ES-I3 (cell line): ENCODE measurements around the gene GSPT1.
"Not testable (repeated sequence)": the region's sequence is repeated elsewhere in the genome, so short reads cannot be mapped to it uniquely, and the experiment has no call there.

Source experiments
- H3K36me3 ChIP-seq: 2 replicates; pipeline ENCODE4 v1.6.1; 2013; ENCODE audit warnings: mild to moderate bottlenecking, low read length, control low read depth, moderate library complexity; ENCODE audit not compliant: insufficient read depth
- H3K4me1 ChIP-seq: 2 replicates; pipeline ENCODE4 v1.6.1; 2013; ENCODE audit warnings: mild to moderate bottlenecking, control low read depth, low read length; ENCODE audit not compliant: insufficient read depth
- H3K9ac ChIP-seq: 2 replicates; pipeline ENCODE4 v1.6.1; 2013; ENCODE audit warnings: low read depth, mild to moderate bottlenecking, low read length, moderate library complexity
- H3K9me3 ChIP-seq: 2 replicates; pipeline ENCODE4 v1.6.1; 2013; ENCODE audit warnings: mild to moderate bottlenecking, low read length, moderate library complexity; ENCODE audit not compliant: control insufficient read depth, insufficient read depth

GSPT1 gene

DNA sequence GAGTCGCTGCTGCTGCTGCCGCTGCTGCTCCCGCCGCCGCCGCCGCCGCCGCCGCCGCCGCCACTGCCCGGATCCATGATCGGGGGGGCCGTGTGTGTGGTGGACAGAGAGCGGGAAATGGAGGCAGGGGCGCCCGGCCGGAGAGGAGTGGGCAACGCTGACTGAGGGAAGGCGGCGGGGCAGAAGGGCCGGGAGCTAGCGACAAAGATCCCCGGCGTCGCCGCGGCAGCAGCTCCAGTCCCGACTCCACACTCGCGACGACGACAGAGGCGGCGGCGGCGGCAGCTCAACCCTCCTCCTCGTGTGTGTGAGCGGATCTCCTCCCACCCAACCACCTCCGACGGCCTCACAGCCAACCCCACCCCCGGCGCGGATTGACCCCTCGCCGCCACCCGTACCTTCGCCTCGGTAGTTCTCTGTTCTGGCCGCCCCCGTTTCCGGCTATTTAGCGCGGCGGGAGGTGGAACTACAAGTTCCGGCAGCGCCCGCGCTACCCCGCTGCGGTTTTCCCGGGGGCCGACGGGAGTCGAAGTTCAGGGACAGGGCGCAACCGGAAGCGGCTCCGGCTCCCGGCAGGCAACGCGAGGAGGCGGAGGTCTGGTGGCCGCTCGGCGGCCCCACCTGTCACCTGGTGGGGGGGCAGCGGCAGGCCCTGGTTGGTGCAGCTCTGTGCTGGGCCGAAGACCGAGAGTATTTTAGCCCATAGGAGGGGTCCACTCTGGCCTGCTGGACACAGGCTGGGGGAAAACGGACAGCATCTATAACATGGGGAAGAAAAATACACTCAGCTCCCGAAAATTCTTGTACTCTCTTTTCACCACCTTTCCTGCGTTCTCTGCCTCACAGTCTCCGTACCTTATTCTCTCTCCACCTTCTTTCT is at the start of gene GSPT1:
GSPT1 (minus strand) TSS at position 313 of the 880 bp plus-strand sequence; CDS start at position 77, 236 bp downstream.
- Histone ChIP-seq H3K36me3 (no peaks in the 10 kb centered on the region; the same call in 1 of the 2 replicates), H3K4me1 (peaks cover 11% of the 10 kb centered on the region), H3K9ac (peak within 1 kb of the TSS; percentile 78), H3K9me3 (no peaks in the 10 kb centered on the region)

GRCh38 chr16:11964761-11965551 is 49.2 kb upstream of the GSPT1 start, which contains the start of gene TNFRSF17:
Gene TNFRSF17 (plus strand): TSS chr16:11965210. CDS start chr16:11965325, 115 bp downstream.
- H3K9ac ChIP-seq, result no peak within 1 kb of the TSS
- H3K36me3 ChIP-seq, result no peaks in the 10 kb centered on the region
- no peaks in the 10 kb centered on the region for H3K4me1 ChIP-seq
- no peaks in the 10 kb centered on the region for H3K9me3 ChIP-seq

DNA sequence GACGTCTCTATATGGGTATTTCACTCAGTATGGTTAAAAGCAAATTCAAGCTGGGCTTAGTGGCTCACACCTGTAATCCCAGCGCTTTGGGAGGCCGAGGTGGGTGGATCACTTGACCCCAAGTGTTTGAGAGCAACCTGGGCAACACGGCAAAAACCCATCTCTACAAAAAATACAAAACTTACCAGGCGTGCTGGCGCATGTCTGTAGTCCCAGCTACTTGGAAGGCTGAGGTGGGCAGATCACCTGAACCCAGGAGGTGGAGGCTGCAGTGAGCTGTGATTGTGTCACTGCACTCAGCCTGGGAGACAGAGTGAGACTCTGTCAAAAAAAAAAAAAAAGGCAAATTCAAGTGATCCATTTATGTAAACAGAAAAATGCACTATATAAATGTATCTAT is 48.0 kb upstream of the GSPT1 start:
- no peaks in the 10 kb centered on the region for H3K9me3 ChIP-seq
- H3K36me3 ChIP-seq, result no peaks in the 10 kb centered on the region
- no peaks in the 10 kb centered on the region for H3K4me1 ChIP-seq
- no peak overlapping the region for H3K9ac ChIP-seq

DNA sequence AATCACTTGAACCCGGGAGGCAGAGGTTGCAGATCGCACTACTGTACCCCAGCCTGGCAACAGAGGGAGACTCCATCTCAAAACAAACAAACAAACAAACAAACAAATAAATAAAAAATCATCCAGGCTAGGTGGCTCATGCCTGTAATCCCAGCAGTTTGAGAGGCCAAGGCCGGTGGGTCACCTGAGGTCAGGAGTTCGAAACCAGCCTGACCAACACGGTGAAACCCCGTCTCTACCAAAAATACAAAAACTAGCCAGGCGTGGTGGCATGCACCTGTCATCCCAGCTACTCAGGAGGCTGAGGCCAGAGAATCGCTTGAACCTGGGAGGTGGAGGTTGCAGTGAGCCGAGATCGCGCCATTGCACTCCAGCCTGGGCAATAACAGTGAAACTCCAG is 47.2 kb upstream of the GSPT1 start:
- not testable (repeated sequence) for H3K9ac ChIP-seq, H3K9me3 ChIP-seq, H3K4me1 ChIP-seq, H3K36me3 ChIP-seq

GRCh38 chr16:11962457-11962856 is 46.7 kb upstream of the GSPT1 start:
- H3K36me3 ChIP-seq, H3K4me1 ChIP-seq, H3K9me3 ChIP-seq, H3K9ac ChIP-seq: not testable (repeated sequence)

DNA sequence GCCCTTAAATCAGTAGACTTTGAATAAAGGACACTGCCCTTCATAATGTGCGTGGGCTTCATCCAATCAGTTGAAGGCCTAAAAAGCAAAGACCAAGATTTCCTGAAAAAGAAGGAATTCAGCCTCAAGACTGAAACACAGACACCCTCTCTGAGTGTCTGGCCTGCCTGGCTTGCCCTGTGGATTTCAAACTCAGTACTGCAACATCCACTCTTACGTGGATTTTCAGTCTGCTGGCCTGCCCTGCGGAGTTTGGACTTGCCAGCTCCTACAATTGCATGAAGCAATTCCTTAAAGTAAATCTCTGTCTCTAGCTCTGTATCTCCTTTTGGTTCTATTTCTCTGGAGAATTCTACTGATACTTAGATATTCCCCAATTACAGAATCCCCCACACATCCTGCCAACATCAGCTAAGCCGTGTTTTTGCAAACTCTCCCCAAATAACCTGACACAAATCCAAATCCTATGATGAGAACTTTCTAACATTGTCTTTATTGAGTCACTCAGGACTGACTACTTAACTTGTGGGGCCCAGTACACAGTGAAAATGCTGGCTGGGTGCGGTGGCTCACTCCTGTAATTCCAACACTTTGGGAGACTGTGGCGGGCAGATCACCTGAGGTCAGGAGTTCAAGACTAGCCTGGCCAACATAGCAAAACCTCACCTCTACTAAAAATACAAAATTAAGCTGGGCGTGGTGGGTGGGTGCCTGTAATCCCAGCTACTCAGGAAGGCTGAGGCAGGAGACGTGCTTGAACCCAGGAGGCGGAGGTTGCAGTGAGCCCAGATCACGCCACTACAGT is 42.0 kb upstream of the GSPT1 start:
- H3K36me3 ChIP-seq, result no peaks in the 10 kb centered on the region
- H3K4me1 ChIP-seq, result peaks cover 4% of the 10 kb centered on the region; the same call in 1 of the 2 replicates
- no peak overlapping the region for H3K9ac ChIP-seq
- no peaks in the 10 kb centered on the region for H3K9me3 ChIP-seq

GRCh38 chr16:11956558-11956957 is 40.8 kb upstream of the GSPT1 start:
- Histone ChIP-seq H3K9me3 (no peaks in the 10 kb centered on the region), H3K4me1 (peaks cover 4% of the 10 kb centered on the region; the same call in 1 of the 2 replicates), H3K36me3 (no peaks in the 10 kb centered on the region), H3K9ac (no peak overlapping the region)

GRCh38 chr16:11955713-11956123 is 40.0 kb upstream of the GSPT1 start:
- no peak overlapping the region for H3K9ac ChIP-seq

GRCh38 chr16:11953576-11953975 is 37.8 kb upstream of the GSPT1 start:
- H3K4me1 ChIP-seq, H3K9me3 ChIP-seq: not testable (repeated sequence)

More at GRCh38 chr16:11955713-11956123, 40.0 kb upstream of the GSPT1 start:
- Histone ChIP-seq H3K36me3 (no peaks in the 10 kb centered on the region), H3K9me3 (no peaks in the 10 kb centered on the region), H3K4me1 (peaks cover 4% of the 10 kb centered on the region; the same call in 1 of the 2 replicates)

GRCh38 chr16:11950388-11950787 is 34.6 kb upstream of the GSPT1 start:
- H3K9me3 ChIP-seq, result no peaks in the 10 kb centered on the region
- no peak overlapping the region for H3K9ac ChIP-seq
- H3K36me3 ChIP-seq, result no peaks in the 10 kb centered on the region
- peaks cover 5% of the 10 kb centered on the region; the same call in 1 of the 2 replicates for H3K4me1 ChIP-seq

More at GRCh38 chr16:11953576-11953975, 37.8 kb upstream of the GSPT1 start:
- H3K36me3 ChIP-seq, H3K9ac ChIP-seq: not testable (repeated sequence)

GRCh38 chr16:11949527-11949926 is 33.8 kb upstream of the GSPT1 start:
- H3K36me3 ChIP-seq, result no peaks in the 10 kb centered on the region
- H3K9me3 ChIP-seq, result no peaks in the 10 kb centered on the region
- H3K4me1 ChIP-seq, result peaks cover 5% of the 10 kb centered on the region; the same call in 1 of the 2 replicates
- H3K9ac ChIP-seq, result no peak overlapping the region

GRCh38 chr16:11948819-11949218 is 33.1 kb upstream of the GSPT1 start:
- Histone ChIP-seq H3K4me1 (peaks cover 5% of the 10 kb centered on the region; the same call in 1 of the 2 replicates), H3K9me3 (no peaks in the 10 kb centered on the region), H3K9ac (no peak overlapping the region), H3K36me3 (no peaks in the 10 kb centered on the region)

GRCh38 chr16:11946433-11946832 is 30.7 kb upstream of the GSPT1 start:
- no peaks in the 10 kb centered on the region for H3K9me3 ChIP-seq
- no peaks in the 10 kb centered on the region for H3K36me3 ChIP-seq
- H3K9ac ChIP-seq, result no peak overlapping the region
- peaks cover 5% of the 10 kb centered on the region; the same call in 1 of the 2 replicates for H3K4me1 ChIP-seq

GRCh38 chr16:11941945-11942344 is 26.2 kb upstream of the GSPT1 start, which contains the start of gene NPIPB2:
Gene NPIPB2 (minus strand): TSS chr16:11942045. CDS start chr16:11942045, 0 bp downstream.
- H3K9ac ChIP-seq, H3K4me1 ChIP-seq, H3K36me3 ChIP-seq, H3K9me3 ChIP-seq: not testable (repeated sequence)
